OCI-LY7 (cell line): ENCODE data around the gene TLR6.

Experiments used
- CTCF ChIP-seq: fragments of 200-600 bp; sonication (generic); conservative IDR thresholded peaks from 2 replicates; pipeline ENCODE4 v1.5.1; 2014; ENCODE audit warnings: mild to moderate bottlenecking, antibody characterized with exemption, low read length, moderate library complexity, mixed read lengths
- EZH2phosphoT487 ChIP-seq: fragments of 200-600 bp; sonication (generic); IDR thresholded peaks from 2 replicates; pipeline ENCODE4 v1.6.1; 2018; ENCODE audit warnings: low read depth, borderline replicate concordance, mild to moderate bottlenecking, mixed run types, antibody characterized with exemption, low read length, moderate library complexity, mixed read lengths

GRCh38 chr4:38803833-38804653, 52.6 kb downstream of the TLR6 start:
- TF ChIP-seq CTCF (no peak), EZH2phosphoT487 (no peak)
